Measurements from ENCODE around the gene CST11.

Gene CST11

DNA sequence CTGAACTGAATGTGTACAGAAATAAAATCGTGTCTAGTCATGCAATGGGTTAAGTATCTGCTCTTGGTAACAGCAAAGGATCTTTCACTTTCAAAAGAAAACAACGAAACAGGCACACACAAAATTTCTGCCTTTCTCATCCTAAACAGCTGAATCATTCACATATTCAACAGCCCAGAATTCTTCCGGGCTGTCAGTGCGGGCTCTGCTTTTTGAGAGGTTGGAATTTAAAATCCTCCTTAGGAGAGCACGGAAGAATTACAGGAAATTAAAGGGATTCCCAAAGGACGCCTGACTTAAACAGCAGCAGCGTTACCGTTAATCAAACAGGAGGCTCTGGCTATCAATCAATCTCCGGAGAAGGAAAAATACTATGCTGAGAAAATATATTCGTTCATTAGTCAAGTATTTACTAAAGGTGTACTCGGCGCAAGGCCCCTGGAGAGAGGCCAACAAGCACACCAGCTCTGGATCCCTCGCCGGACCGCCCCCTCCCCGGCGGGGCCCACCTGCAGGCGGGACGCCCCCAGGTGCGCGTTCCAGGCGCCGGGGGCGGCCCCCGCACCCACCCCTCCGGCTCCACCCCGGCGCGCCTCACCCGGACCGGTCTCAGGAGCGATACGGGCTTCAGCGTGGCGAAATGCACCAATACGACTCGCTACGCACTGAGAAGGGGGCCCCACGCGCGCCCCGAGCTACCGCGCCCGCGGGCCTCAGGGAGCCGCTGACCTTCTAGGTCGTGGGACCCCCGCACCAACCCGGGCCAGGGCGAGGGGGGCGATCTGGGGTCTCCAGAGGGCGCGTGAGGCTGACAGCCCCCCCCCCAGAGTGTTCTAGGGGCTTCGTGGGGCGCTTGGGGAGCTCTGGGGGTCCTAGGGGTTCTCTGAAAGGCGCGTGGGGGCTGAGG is 32.4 kb downstream of the CST11 start:
- DNase-seq: no peak

DNA sequence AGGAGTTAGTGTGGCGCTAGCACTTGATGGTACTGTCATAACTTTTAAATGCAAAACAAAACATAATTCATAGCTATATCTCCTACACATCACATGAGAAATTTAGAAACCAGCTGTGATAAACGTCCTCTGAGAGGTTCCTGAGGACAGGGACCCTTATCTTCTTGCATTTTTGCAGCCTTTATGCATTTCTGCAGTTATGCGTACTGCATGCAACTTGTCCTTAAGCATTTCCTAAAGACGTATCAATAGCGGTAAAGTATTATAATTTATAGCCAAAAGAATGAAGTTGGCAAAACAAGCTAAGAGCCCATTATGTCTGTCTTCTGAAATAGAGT is 33.0 kb downstream of the CST11 start:
- no peak for DNase-seq

DNA sequence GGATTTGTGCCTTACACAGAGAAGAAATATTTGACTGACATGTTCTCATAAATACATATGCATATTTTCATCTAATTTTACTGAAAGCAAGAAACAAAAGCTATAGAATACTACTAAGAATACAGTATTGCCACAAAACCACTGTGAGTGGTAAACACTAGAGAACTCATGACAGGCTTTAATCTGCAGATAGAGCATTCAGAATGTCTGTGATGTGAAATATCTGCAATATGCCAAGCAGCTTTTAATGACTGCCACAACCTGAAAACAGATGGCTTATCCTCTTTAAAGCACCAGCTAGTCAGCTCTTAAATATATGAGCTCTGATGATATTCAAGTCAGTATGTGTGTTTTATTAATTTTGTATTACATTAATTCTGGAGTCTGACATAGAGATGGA is 34.8 kb downstream of the CST11 start:
- DNase-seq: no peak

DNA sequence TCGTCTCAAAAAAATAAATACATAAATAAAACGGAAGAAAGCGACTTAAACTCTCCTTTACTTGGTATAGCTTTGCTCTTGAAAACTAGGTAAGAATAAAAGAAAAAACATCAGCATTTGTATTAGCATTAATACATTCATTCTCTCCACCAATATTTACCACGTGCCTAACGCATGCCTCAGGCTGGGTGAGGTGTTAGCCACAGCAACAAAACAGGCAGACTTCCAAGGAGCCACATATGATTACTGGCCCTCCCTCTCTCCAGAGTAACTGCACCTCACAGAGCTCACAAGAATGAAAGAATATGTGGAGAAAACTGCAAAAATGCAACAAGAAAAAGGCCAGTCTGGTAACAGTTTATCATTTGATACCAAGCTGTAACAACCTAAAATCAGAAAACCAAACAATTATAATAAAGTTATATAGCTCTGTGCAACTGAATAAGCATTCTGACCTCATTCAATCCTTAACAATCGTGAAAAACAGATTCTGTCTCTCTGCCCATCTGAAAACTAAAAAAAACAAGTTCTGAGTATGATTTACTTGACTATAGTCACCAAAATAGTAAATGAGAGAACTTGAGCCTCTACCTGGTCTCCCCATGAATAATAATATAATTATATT is 36.6 kb downstream of the CST11 start:
- no peak for DNase-seq

DNA sequence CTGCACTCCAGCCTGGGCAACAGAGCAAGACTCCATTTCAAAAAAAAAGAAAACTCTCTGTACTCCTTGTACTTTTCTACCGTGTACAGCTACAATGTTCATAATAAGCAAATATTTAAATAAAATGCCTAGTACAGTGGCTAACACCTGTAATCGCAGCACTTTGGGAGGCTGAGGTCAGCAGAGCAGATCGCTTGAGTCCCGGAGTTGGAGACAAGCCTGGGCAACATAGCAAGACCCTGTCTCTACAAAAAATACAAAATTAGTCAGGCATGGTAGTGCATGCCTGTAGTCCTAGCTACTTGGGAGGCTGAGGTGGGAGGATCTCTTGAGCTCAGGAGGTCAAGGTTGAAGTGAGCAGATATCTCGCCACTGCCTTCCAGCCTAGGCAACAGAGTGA is 37.1 kb downstream of the CST11 start:
- DNase-seq: no peak

DNA sequence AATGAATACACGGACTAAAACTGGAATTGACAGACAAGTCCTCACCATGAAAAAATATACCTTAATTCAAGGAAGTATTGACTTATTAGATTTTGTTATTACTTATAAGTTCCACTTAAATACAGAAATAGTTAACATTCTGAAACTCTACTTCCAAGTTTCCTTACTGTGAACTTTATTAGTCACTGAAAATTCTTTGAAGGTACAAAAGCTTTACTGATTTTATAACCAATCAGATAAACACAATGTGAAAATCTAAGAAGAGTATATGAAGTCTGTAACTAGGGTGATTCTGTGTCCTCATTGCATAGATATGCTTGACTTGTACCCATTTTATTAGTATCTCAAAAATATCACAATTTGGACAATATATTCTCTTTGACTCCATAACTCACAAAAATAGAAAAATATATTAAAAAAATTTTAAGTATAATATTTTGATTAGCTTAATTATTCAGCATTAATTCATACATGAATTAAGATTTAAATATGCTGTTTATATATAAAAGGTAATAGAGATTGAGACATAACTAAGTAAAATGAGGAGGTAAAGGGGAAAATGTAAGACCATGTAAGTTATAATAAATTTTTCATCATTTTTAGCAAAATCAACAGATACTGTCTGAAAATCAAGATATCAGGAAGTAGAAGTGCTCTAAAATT is 38.0 kb downstream of the CST11 start:
- DNase-seq: no peak

DNA sequence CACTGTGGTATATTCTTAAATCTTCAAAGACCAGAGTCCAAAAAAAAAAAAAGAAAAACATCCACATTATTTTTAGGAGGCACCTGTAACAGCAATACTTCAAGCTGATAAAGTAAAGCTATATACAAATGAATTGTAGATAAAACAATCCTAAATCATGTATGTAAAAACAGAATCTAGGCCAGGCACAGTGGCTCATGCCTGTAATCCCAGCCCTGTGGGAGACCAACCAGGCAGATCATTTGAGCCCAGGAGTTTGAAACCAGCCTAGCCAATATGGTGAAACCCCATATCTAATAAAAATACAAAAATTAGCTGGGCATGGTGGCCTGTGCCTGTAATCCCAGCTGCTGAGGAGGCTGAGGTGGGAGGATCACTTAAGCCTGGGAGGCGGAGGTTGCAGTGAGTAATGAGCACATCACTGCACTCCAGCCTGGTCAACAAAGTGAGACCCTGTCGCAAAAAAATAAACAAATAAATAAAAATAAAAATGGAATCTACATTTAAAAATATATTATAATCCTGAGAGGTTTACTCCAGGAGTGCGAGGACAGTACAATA is 38.7 kb downstream of the CST11 start:
- no peak for DNase-seq

DNA sequence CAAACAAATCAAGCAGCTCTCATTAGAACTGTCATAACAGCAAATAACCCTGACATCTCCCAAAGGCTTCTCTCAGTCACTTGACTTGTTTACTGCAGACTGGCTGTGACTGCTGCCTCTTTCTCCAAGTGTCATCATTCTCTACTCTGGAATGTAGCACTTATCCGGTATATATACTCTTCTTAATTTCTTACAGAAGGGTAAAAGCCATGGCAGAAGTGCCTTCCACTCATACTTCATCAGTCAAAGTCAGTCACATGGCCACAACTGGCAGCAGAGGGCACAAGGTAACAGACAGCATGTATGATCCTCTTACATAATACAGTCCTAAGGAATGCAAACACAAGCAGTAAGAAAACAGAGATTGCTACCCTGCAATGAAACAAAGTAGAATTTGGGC is 40.6 kb downstream of the CST11 start:
- DNase-seq: no peak

DNA sequence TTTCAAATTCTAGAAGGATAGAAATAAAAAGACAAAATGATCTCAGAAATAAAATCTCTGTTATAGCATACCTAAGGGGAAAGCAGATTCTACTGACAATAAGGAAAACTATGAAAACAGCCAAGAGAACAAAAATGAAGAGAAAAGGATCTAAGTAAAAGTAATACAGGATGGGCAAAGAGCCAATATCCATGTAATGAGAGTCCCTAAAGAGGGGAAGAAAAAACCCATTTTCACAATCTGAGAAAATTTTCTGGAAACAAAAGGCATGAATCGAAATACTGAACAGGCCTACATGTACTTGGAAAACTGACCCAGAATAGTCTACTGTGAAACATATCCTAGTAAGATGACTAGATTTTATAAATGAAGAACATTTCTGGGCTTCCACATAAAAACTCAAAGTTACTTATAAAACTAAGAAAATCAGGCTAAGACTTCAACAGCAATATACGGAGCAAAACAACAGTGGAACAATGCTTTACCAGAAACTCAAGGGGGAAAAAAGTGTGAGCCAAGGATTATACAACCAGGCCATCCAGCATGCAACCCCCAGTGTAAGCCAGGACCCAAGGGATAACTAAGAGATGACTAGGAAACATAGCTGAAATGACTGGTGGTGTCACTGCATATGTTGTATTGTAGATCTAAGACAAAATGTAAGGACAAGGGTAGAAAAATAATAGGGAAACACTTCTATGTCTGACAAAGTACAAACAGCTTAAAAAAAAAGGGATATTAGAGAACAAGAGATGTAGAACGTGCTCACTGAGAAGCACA is 41.6 kb downstream of the CST11 start:
- DNase-seq: no peak

DNA sequence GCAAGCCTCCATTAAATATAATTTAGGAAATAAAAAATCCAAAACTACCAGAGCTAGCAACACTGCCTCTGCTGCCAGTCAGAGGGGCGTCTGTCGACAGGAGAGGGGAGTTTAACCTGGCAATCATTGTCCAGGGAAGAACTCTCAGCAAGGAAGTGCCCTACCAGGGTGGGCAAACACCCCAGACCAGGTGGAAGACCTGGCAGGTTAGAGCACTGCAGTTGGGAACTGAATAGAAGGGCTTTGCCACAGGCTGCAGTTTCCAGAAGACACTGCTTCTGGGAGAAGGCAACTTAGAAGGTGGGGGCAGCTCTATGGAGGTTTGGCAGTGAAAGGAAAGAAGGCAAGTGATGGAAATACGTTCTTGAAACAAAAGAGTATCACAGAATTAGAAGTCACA is 42.9 kb downstream of the CST11 start:
- DNase-seq: no peak

DNA sequence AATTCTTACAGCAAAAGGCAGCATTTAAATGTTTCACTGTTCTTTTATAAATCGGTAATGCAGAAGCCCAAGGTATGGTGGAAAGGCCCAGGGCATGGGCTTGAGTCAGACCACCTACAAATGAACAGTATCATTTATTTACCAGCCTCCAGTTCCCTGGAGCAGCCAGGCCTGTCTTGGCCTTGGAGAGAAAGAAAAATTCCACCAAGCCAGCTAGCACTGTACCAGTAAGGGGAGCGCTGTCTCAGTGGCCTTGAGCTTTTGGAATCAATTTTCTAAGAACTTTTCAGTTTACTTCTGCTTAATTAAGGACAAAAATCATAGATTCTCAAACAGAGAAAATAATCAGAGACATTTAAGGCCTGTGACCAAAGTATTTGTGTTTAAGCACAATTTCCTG is 43.7 kb downstream of the CST11 start:
- no peak for DNase-seq

DNA sequence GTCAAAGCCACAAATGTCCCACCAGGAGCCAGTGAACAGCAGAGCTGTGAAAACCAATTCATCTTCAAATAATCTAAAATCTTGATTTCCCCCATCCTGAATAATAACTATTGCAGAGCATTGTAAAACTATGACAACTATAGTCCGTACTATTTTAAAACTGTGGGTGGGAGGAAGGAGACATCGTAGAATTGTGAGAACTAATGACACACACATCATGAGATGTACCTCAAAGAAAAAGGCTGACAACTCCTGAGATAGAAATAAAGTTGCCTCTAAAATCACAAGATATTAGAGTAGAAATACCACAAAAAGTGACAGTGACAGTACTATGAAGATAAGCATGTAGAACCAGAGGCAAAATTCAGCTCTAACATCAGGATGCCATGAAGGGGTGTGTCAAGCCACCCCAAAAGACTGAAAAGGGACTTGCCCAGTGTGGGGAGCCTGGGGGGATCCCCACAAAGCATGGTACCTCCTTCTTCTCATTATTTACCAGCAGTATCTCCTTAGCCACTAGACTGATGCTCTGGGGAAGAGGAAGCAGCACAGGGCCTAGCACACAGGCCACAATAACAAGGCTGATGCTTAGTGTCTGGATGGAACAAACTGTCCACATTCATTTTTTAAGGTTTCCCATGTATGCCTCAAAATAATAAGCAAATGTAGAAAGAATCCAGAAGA is 44.8 kb downstream of the CST11 start:
- DNase-seq: no peak

DNA sequence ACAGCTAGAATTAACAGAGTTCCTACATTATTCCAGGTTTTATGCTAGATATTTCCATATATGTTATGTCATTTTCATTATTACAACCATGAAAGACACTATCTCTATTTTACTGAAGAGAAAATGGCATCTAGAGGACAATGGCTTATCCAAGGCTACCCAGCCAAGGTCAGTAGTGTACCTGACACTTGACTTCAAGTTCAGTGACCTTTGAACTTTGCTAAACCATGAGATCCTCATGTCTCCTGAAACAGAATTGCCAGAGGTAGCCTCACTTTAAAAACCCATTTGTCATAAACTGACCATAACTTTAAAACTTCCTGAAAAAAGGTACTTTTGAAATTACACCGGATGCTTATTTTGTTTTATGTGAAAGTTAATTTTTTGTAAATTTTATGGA is 45.8 kb downstream of the CST11 start:
- no peak for DNase-seq

DNA sequence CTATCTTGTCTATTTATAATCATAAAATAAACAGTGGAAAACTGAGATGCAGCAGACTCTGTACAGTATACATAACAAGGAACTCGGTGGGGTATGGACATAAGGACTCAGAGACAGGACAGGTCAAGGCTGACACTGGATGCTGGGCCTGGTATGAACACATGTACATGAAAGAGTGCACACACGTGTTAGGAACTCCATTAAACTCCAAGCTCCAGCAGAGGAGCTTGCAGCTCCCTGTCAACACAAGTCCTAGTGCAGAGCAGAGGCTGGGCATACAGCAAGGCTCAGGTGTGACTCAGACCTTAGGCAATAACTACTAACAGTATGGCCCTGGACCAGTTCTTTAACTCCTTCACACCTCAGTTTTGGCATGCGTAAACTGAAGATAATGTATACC is 48.5 kb downstream of the CST11 start:
- no peak for DNase-seq

DNA sequence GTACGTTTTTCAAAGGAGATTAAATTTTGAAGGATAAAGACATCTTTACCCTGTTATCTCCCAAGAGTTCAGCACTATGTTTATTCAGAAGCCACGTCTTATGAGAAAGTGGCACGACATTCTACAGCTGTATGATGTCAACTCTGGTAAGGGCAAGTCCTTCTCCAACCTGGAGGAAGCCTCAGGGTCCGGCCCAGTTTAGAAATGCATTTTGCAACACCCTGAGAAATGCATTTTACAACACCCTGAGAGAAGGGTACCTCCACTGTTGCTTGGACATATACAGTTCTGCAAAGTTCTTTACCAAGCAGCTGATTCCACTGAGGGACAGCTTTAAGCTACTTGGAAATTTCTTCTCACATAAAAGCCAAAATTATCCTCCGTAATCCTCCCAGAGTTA is 48.9 kb downstream of the CST11 start:
- DNase-seq: no peak

DNA sequence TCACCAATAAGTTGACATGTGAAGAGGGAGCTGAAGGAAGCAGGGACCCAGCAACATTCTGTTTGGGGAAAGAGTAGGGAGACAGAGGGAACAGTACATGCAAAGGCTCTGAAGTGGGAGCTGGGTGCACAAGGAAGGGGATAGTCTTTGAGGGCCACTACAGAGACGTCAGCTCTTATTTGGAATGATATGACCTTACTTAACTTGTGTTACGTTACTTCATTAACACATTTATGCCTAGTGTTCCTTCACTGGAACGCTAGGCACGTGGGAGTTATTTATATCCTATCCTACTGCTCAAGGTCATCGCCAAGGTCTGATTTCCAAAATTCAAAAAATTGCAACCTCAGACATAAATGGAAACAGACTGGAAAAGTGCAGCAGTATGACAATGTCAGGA is 51.6 kb downstream of the CST11 start:
- DNase-seq: no peak
